ENCODE results near the gene USF2.

Gene USF2

DNA sequence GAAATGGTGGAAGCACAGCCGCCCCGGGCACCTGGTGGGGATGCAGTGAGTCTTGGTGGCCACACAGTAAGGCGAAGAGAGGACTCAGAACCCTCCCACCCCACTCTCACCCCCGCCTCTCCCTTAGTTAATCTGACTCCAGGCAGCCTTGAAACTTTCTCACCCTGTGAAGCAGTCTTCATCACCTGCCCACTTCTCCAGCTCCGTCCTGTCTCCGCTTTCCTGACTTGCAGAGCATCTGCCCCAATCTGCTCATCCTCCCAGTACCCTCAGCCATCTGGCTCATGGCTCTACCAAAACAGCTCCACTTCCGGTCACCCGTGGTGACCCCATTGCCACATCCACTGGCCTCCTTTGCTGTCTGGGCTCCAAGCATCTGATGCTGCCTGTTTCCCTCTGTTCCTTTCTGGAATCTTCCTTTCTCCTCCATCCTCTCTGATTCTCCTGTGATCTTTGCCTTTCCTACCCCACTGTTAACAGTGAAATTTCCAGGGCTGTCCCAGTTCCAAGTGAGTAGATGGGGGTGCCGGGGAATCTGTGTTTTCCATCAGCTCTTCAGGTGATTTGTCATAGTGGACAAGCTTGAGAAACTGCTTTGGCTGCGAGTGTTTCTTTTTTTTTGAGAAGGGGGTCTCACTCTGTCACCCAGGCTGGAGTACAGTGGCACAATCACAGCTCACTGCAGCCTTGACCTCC lies 4.3 kb downstream of the USF2 start:
- no peak overlapping the region for H3K4me3 ChIP-seq (ENCODE audit: control insufficient read depth, low read depth, low read length)

DNA sequence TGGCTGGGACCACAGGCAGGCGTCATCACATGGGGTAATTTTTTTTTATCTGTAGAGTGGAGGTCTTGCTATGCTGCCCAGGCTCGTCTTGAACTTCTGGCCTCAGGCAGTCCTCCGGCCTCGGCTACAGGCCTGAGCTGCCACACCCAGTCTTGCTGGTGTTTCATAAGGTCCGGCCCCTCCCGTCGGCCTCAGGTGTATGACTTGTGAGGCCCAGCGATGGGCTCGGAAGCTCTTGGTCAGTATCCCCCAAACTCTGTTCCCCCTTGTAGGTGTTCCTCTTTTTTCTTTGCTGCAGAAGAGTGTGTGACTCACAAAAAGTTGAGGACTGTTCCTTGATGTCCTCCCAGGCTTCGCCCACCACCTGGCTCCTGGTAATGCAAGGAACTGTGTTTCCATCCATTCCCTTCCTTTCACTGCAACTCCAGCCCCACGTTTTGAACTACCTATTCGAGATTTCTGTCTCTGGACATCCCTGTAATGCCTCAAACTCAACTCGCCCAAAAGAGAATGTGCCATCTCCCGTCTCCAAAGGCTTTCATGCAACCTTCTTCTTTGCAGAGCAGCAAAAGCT lies 5.0 kb downstream of the USF2 start:
- DNase-seq (ENCODE audit: low read depth) = no peak
- no peak for TF ChIP-seq CTCF (conservative IDR thresholded peaks at IDR 0.05; ENCODE audit: control insufficient read depth, insufficient read depth, low read depth, low read length)
- H3K4me3 ChIP-seq (ENCODE audit: control insufficient read depth, low read depth, low read length) = no peak overlapping the region

More for the DNA sequence above, 4.3 kb downstream of the USF2 start:
- TF ChIP-seq CTCF (conservative IDR thresholded peaks at IDR 0.05; ENCODE audit: control insufficient read depth, insufficient read depth, low read depth, low read length) = no peak
- no peak for DNase-seq (ENCODE audit: low read depth)

DNA sequence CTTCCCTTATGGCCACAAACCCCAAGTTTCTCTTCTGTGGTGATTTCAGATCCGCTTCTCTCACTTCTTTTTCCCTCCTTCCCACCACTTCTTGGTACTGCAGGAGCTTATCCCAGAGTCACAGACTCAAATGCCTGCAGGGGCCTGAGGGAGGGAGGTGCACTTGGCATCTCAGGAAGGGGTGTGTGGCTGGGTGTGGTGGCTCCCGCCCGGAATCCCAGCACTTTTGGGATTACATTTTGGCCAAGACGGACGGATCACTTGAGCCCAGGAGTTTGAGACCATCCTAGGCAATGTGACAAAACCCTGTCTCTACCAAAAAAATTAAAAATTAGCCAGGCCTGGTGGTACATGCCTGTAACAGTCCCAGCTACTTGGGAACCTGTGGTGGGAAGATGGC lies 5.6 kb downstream of the USF2 start:
- H3K4me3 ChIP-seq (ENCODE audit: control insufficient read depth, low read depth, low read length) = no peak overlapping the region
- TF ChIP-seq CTCF (conservative IDR thresholded peaks at IDR 0.05; ENCODE audit: control insufficient read depth, insufficient read depth, low read depth, low read length) = no peak
- DNase-seq (ENCODE audit: low read depth) = no peak

- no peak for TF ChIP-seq CTCF (conservative IDR thresholded peaks at IDR 0.05; ENCODE audit: control insufficient read depth, insufficient read depth, low read depth, low read length)
- H3K4me3 ChIP-seq (ENCODE audit: control insufficient read depth, low read depth, low read length) = no peak overlapping the region
- DNase-seq (ENCODE audit: low read depth) = no peak
Measured at GRCh38 chr19:35276706-35277281, 8.0 kb downstream of the USF2 start.

DNA sequence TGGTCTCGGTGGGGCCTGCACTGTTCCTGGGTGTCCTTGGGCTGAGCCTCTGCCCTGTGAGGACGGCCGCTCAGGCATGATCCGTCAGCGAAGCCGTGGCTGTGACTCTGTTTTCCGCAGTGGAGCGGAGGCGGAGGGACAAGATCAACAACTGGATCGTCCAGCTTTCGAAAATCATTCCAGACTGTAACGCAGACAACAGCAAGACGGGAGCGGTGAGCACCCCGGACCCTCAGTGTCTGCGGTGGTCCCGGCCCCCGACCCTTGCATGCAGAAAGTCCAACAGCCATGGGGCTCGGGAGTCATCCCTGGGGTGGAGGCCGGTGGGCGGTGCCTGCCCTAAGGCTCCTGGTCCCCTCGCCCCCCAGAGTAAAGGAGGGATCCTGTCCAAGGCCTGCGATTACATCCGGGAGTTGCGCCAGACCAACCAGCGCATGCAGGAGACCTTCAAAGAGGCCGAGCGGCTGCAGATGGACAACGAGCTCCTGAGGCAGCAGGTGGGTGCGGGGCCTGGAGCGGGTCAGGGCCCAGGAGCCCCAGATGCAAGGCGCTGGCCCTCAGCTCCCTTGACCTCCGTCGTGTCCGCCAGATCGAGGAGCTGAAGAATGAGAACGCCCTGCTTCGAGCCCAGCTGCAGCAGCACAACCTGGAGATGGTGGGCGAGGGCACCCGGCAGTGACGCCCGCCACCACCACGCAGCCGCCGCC lies 10.0 kb downstream of the USF2 start:
- no peak overlapping the region for H3K4me3 ChIP-seq (ENCODE audit: control insufficient read depth, low read depth, low read length)
- DNase-seq (ENCODE audit: low read depth) = no peak
- TF ChIP-seq CTCF (conservative IDR thresholded peaks at IDR 0.05; ENCODE audit: control insufficient read depth, insufficient read depth, low read depth, low read length) = no peak

- TF ChIP-seq CTCF (conservative IDR thresholded peaks at IDR 0.05; ENCODE audit: control insufficient read depth, insufficient read depth, low read depth, low read length) = no peak
- no peak for DNase-seq (ENCODE audit: low read depth)
- H3K4me3 ChIP-seq (ENCODE audit: control insufficient read depth, low read depth, low read length) = no peak overlapping the region
Measured at GRCh38 chr19:35279374-35279773, 10.6 kb downstream of the USF2 start.

Data from fibroblast of mammary gland (primary cell).